Motor neuron (in vitro differentiated cells): ENCODE results near the gene TM7SF2. TPM values are rescaled to one million over a fixed set of nuclear protein-coding genes. Genes with fewer than 3 reads are reported as not detected.

Experiments
- ATAC-seq, 8 experiments: fragments of 200-7000 bp; cut with Tn5 transposase; replicated peaks in 6 of 8; 2 replicates each; pipeline ENCODE4 v1.8.0; 2021; ENCODE audit warnings: mild to moderate bottlenecking in 8 of 8, moderate library complexity in 8 of 8
- H3K27ac ChIP-seq, 2 donors: fragments of 250-450 bp; sonication (Bioruptor Pico); 2 replicates each; pipeline ENCODE4 v1.9.0; 2021; ENCODE audit warnings: antibody characterized with exemption in 2 of 2, mild to moderate bottlenecking in 2 of 2, moderate library complexity in 1 of 2
- H3K4me1 ChIP-seq, 2 donors: fragments of 250-450 bp; sonication (Bioruptor Pico); replicated peaks in 1 of 2; 2 replicates each; pipeline ENCODE4 v1.6.1; 2021; ENCODE audit warnings: antibody characterized with exemption in 2 of 2, mild to moderate bottlenecking in 2 of 2, moderate library complexity in 1 of 2
- H3K4me3 ChIP-seq, 5 donors: fragments of 250-450 bp; sonication (Bioruptor Pico); 2 replicates each; pipeline ENCODE4 v1.9.0; 2021; ENCODE audit warnings: antibody characterized with exemption in 5 of 5, mild to moderate bottlenecking in 5 of 5, moderate library complexity in 4 of 5
- WGBS, 10 experiments: fragments of 450-650 bp; shearing (Covaris generic); methylation state at CpG; one replicate each; pipeline ENCODE4 v1.0.0; 2022; 5-methylcytosine and 5-hydroxymethylcytosine counted together
- in situ Hi-C, 9 experiments: fragments of 400-800 bp; cut with MboI; loops; one replicate each; pipeline ENCODE4 v1.15.0; 2021; ENCODE audit warnings: low sequenced_read_pairs in 9 of 9, low pct_unique_long_range_greater_than_20kb in 2 of 9; ENCODE audit not compliant: unreplicated experiment in 9 of 9
- total RNA-seq, 8 experiments: library from RNA; unstranded; fragments of 300-600 nt; gene quantifications; 2 replicates each; pipeline versions ENCODE4 v1.2.3 to v1.2.4, GENCODE V29; 2022

Gene TM7SF2
- total RNA-seq, 8 experiments from 2014 or later = 31.4 to 86.3 (median 45.9) TPM

DNA sequence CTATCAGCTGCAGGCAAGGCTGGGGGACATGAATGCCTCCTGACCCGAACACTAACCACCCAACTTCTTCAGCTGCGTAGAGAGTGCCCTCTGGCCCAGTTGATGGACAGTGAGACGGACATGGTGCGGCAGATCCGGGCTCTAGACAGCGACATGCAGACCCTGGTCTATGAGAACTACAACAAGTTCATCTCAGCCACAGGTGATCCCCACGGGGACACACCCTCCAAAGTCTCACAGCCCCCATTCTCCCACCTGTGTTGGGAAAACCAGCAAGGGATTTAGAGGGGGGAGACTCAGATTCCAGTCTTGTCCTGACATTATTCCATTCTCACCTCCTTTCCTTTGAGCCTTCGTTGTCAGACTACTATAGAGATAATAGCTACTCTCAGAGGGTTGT is 14.7 kb upstream of the TM7SF2 start:
- WGBS, 10 experiments = 0 to 75% (median 53%) methylated on average over 1 to 6 of the region's 8 CpGs; no CpG with 5 or more reads in 4 of the 10 experiments
- H3K4me1 ChIP-seq = peaks cover 7 to 8% of the 10 kb centered on the region in 2 donors
- peak overlapping the region; percentile 79 to 99 (median 89) for H3K4me3 ChIP-seq
- peak in 2 of 8 experiments; percentile 3 to 9 for ATAC-seq
- H3K27ac ChIP-seq = peak overlapping the region; percentile 95 to 99
- in situ Hi-C loops = no loop called here

DNA sequence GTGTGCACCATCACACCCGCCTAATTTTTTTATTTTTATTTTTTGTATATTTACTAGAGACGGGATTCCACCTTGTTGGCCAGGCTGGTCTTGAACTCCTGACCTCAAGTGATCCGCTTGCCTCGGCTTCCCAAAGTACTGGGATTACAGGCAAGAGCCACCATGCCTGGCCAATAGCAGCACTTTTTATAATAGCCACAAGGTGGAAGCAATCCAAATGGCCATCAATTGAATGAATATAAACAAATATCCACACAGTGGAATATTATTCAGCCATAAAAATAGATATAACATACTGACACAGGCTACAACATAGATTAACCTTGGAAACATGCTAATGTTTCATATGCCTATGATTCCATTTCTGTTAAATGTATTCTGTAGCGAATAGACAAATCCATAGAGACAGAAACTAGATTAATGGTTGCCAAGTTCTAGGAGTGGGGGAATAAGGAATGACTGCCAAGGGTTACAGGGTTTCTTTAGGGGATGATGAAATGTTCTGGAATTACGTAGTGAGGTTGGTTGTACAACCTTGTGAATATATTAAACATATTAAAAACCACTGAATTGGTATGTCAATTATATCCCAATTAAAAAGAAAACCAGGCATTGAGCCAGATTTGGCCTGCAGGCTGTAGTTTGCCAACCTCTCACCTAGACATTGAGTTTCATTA is 10.9 kb upstream of the TM7SF2 start:
- Histone ChIP-seq H3K27ac (no peak overlapping the region), H3K4me1 (peaks cover 6 to 7% of the 10 kb centered on the region in 2 donors), H3K4me3 (no peak overlapping the region)
- in situ Hi-C loops = no loop called here
- no peak for ATAC-seq
- WGBS, 10 experiments = 79 to 95% (median 83%) methylated on average over 3 to 6 of the region's 6 CpGs; no CpG with 5 or more reads in 1 of the 10 experiments

GRCh38 chr11:65102142-65103095 is 9.3 kb upstream of the TM7SF2 start:
- no peak overlapping the region for H3K4me3 ChIP-seq
- peaks cover 0 to 1% of the 10 kb centered on the region in 2 donors for H3K4me1 ChIP-seq
- in situ Hi-C loops = no loop called here
- no peak overlapping the region for H3K27ac ChIP-seq
- ATAC-seq = peak in 1 of 8 experiments; percentile 75
- WGBS, 10 experiments = 80 to 100% (median 98%) methylated on average over 1 to 6 of the region's 8 CpGs

- Histone ChIP-seq H3K27ac (no peak overlapping the region), H3K4me3 (no peak overlapping the region), H3K4me1 (no peaks in the 10 kb centered on the region)
- in situ Hi-C loops = no loop called here
- ATAC-seq = no peak
Measured at GRCh38 chr11:65103476-65103875, 8.2 kb upstream of the TM7SF2 start.

DNA sequence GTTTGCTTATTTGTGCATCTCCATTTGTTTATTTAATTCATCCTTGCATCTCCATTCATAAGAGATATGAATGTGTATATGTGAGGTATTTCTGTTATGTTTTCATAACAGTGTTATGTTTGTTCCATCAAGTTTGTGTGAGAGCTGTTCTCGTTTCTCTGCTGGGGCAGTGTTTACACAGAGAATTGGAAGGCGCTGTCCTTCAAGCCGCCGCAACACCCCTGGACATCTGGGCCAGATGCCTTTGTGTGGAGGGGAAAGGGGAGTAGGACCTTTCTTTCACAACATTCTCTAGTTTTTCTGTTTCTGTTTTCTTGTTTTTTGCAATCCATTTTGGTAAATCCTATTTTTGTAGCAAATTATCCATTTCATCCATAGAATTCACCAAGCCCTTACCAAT is 7.0 kb upstream of the TM7SF2 start:
- ATAC-seq = peak in 1 of 8 experiments; percentile 30
- H3K4me1 ChIP-seq = no peaks in the 10 kb centered on the region
- in situ Hi-C loops = no loop called here
- no peak overlapping the region for H3K4me3 ChIP-seq
- 50 to 100% (median 87%) methylated on average over 1 to 4 of the region's 4 CpGs for WGBS, 10 experiments
- H3K27ac ChIP-seq = no peak overlapping the region

DNA sequence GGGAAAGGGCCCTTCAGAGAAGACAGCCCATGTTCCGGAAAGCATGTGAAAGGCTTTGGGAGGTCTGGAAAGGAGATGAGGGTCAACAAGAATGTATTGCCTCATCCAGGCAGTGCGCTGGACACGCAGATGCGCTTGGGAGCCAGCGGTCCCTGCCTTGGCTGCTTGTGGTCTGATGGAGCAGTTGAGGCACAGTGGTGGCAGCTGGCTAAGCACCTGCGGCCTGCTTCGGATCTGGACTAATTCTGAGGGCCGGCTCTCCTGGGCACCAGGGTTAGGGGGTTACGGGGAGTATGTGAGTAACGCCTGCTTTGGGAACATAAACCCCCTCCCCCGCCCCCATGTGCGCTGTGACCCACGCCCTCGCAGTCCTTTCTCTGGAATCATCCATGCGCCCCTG is 4.6 kb upstream of the TM7SF2 start:
- no peak for ATAC-seq
- in situ Hi-C loops = no loop called here
- Histone ChIP-seq H3K27ac (no peak overlapping the region), H3K4me3 (no peak overlapping the region), H3K4me1 (peaks cover 8 to 10% of the 10 kb centered on the region in 2 donors)
- WGBS, 10 experiments = 68 to 98% (median 93%) methylated on average over 3 to 6 of the region's 15 CpGs; no CpG with 5 or more reads in 5 of the 10 experiments

DNA sequence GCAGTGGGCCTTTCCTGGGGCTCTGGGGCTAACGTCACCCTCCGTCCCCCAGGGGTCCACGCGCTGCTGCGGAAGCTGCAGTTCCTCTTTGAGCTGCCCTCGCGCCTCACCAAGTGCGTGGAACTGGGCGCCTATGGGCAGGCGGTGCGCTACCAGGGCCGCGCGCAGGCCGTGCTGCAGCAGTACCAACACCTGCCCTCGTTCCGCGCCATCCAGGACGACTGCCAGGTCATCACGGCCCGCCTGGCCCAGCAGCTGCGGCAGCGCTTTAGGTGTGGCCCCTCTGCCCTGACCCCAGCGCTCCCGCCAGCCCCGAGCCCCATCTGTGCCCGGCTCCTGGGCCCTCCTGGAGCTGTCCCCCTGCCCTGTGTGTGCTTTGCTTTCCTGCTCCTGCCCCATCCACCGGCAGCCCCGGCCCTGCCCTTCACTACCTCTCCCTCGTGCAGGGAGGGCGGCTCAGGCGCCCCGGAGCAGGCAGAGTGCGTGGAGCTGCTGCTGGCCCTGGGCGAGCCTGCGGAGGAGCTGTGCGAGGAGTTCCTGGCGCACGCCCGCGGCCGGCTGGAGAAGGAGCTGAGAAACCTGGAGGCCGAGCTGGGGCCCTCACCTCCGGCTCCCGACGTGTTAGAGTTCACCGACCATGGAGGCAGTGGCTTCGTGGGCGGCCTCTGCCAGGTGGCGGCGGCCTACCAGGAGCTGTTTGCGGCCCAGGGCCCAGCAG is 3.8 kb upstream of the TM7SF2 start:
- no peak overlapping the region for H3K27ac ChIP-seq
- WGBS, 10 experiments = 82 to 97% (median 96%) methylated on average over 2 to 7 of the region's 52 CpGs; no CpG with 5 or more reads in 7 of the 10 experiments
- no peak for ATAC-seq
- no peak overlapping the region for H3K4me3 ChIP-seq
- in situ Hi-C loops = no loop called here
- peaks cover 8 to 10% of the 10 kb centered on the region in 2 donors for H3K4me1 ChIP-seq

GRCh38 chr11:65108469-65109123 is 3.1 kb upstream of the TM7SF2 start:
- WGBS, 10 experiments = 91 to 93% methylated on average over 3 to 17 of the region's 38 CpGs; no CpG with 5 or more reads in 8 of the 10 experiments
- no peak overlapping the region for H3K27ac ChIP-seq
- H3K4me1 ChIP-seq = peaks cover 13 to 15% of the 10 kb centered on the region in 2 donors
- ATAC-seq = no peak
- in situ Hi-C loops = no loop called here
- H3K4me3 ChIP-seq = no peak overlapping the region

DNA sequence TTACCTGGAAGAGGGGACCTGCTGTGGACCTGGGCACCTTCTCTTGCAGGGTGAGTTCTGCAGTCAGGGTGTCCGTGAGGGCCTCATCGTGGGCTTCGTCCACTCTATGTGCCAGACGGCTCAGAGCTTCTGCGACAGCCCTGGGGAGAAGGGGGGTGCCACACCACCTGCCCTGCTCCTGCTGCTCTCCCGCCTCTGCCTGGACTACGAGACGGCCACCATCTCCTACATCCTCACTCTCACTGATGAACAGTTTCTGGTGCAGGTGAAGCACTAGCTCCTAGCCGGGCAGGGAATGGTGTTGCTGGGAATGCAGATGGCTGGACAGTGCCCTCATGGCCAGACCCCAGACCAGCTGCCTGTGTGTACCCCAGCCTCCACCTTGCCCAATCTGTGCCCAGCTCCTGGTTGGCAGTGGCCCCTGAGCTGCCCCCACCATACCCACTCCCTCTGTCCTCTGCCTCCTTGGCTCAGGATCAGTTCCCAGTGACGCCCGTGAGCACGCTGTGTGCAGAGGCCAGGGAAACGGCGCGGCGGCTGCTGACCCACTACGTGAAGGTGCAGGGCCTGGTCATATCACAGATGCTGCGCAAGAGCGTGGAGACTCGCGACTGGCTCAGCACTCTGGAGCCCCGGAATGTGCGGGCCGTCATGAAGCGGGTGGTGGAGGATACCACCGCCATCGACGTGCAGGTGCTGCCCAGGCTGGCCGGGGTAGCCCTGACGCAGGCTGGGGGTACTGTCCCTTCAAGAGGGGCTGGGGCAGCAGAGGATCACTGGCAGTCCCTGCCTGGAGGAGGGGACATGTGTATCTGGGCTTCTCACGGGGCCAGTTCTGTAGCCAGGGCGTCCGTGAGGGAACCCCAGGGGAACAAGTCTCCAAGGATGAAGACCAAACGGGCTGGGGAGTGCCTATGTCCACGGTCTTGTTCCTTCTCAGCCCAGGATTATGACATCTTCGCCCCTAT is 2.2 kb upstream of the TM7SF2 start:
- Histone ChIP-seq H3K4me3 (no peak overlapping the region), H3K4me1 (peaks cover 14 to 17% of the 10 kb centered on the region in 2 donors), H3K27ac (no peak overlapping the region)
- in situ Hi-C loops = no loop called here
- 40 to 100% (median 89%) methylated on average over 1 to 16 of the region's 36 CpGs; no CpG with 5 or more reads in 4 of the 10 experiments for WGBS, 10 experiments
- ATAC-seq = no peak

- in situ Hi-C loops = no loop called here
- Histone ChIP-seq H3K27ac (peak overlapping the region in 1 of 2 donors; percentile 2), H3K4me1 (peaks cover 14 to 17% of the 10 kb centered on the region in 2 donors), H3K4me3 (peak overlapping the region in 1 of 5 donors; percentile 10)
- WGBS, 10 experiments = 0 to 80% (median 5%) methylated on average over 1 to 7 of the region's 18 CpGs; no CpG with 5 or more reads in 5 of the 10 experiments
- peak; percentile 4 to 18 (median 9) for ATAC-seq
Measured at GRCh38 chr11:65110354-65110861, 1.3 kb upstream of the TM7SF2 start.

DNA sequence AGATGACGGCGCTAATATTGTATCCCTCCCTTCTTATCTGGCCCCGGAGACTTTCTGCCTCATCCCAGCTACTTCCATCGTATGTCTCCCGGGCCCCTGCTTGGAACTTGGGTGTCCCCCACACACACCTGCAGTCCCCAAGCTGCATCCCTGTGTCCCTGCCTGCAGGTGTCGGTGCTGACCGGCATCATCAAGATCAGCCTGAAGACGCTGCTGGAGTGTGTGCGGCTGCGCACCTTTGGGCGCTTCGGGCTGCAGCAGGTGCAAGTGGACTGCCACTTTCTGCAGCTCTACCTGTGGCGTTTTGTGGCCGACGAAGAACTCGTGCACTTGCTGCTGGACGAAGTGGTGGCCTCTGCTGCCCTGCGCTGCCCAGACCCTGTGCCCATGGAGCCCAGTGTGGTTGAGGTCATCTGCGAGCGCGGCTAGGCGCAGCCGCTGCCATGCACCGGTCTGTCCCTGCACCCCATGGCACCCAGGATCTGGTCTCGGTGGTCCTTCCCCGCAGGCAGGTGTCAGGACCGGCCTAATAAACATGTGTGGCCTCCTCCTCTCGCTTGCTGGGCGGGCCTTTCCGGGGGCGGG is 421 bp upstream of the TM7SF2 start:
- WGBS, 10 experiments = 36 to 100% (median 41%) methylated on average over 1 to 14 of the region's 31 CpGs; no CpG with 5 or more reads in 5 of the 10 experiments
- no peak for ATAC-seq
- H3K27ac ChIP-seq = no peak overlapping the region
- in situ Hi-C loops = no loop called here
- peaks cover 15 to 20% of the 10 kb centered on the region in 2 donors for H3K4me1 ChIP-seq
- H3K4me3 ChIP-seq = peak overlapping the region; percentile 10 to 86 (median 61)
